ENCODE data around the gene IKBKE.

IKBKE gene

DNA sequence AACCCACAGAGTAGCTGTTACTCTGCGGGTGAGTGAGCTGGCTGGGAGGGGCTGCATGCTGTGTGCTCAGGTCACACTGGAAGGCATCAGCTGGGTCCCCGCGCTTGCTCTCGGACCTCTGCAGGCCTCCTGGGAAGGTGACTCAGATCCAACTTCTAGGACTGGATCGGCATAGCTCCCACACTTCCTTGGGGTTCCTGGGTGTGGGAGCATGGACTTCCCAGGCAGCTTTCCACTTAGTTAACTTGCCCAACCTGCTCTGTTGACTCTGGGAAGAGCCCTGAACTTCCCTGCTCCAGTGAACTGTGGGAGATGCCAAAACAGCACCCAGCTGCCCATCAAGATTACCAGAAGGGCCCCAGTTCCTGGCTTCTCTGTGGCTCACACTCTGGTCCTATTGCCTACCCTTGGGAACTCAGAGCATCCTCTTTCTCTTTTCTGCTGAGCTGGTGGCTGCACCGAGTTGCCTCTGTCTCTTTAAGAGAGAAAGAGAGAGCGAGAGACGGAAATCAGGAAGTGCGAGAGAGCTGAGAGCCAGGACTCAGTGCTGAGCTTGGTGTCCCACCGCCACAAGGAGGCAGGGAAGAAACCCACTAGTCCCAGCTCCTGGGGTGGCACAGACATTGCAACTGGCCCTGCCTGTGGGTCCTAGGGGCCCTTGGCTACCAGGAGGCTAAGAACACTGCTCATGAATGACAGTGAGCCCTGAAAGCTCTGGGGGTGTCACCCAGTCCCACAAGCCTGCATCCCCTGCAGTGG is at the start of gene IKBKE:
TSS of gene IKBKE (plus strand) at position 544 of the 759 bp plus-strand sequence. CDS start 2,752 bp downstream, outside the sequence.
- DNase-seq = no peak

- DNase-seq = no peak
Measured at GRCh38 chr1:206421616-206422340, 48.5 kb upstream of the IKBKE start.

DNA sequence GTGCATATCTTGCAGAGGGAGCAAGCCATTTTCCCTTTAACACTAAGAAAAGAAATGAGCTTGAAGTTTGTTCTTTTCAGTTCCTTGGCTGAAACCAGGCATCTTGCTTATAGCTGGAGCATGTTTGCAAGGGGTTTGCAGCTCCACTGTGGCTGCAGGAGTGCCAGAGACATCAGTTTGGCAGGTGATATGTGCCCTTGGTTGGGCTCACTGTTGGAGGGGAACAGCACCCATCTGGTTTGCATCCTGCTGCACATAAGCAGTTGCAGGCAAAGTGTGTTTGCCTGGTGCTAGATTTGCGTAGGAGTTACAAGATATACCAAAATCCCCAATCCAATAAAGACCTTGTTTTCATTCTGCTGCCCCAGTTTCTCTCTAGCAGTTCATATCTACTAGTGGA is 47.8 kb upstream of the IKBKE start:
- no peak for DNase-seq

GRCh38 chr1:206427291-206427690 is 43.0 kb upstream of the IKBKE start:
- DNase-seq = no peak

DNA sequence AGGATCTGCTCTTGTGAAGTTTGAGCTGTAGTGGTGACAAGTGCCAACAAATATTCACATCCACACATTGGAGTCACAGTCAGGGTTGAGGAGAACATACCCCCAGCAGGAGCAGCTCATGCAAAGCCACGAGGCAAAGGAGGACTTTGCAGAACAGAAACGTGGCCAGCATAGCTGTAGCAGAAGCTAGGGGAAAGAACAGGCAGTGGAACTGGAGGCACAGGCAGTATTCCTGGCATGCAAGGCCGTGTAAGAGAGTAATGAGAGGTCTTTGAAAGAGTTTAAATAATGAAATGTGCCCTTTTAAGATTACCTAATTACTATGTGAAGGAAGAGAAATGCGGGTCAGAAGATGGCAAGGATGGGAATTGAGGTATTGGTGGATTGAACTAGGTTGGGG is 40.9 kb upstream of the IKBKE start:
- no peak for DNase-seq

DNA sequence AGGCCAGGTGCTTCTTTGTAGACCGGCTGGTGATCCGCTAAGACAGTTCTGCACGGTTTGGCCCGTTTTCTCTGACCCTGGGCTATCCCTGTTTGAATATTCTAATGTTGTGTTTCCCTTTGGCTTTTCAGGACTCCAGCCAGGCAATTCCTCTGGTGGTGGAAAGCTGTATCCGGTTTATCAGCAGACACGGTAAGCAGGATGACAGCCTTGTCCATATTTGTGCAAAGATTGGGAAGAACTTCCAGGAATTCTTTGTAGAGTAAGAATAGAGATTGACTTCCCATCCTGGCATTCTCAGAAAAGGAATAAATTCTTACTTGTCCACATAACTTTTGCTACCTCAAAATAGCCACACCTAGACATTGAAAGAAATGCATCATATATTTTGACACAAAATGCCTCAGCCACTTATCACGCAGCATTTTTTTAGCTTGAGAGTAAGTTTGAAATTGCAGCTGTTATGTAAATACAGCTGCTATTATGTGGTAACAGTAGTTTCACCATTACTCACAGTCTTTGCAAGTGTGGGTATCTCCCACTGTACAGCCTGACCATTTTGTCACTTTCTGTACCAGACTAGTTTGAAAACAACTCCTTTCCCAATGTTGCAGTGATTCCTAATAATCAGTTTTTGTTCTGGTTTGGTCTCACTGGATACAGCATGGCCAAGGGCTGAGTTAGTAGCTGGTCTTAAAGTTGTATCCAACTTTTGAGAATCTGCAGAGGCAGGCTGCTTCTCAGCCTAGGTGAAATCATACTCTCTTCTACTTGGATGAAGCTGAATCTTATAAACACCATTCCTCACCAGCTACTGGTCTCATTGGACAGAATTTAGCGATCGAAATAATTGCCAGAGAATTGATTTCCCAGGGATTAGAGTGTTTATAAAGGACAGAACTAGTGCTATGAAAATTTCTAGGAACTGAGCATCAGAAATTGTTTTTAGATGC is 40.0 kb upstream of the IKBKE start:
- no peak for DNase-seq

GRCh38 chr1:206435445-206435844 is 34.8 kb upstream of the IKBKE start:
- no peak for DNase-seq

GRCh38 chr1:206438554-206438953 is 31.7 kb upstream of the IKBKE start:
- DNase-seq = no peak

DNA sequence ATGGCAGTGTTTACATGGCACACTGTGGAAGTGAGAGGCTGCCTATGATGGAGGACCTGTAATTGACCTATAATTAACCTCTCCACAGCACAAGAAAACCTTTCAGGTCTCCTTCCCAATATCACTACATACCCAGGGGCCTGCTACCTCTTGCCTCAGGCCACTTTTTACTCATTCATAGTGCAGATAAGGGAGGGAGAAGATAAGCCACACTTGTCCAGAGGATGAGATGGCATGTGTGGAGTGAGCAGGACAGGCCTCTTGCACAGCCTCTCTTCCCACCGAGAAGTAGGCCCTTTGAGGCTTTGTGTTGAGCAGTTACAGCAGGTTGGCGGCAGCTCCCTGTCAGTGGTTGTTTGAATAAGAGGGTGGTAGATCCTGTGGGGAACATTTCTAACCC is 31.1 kb upstream of the IKBKE start:
- no peak for DNase-seq

GRCh38 chr1:206441336-206441967 is 28.8 kb upstream of the IKBKE start:
- DNase-seq = no peak

DNA sequence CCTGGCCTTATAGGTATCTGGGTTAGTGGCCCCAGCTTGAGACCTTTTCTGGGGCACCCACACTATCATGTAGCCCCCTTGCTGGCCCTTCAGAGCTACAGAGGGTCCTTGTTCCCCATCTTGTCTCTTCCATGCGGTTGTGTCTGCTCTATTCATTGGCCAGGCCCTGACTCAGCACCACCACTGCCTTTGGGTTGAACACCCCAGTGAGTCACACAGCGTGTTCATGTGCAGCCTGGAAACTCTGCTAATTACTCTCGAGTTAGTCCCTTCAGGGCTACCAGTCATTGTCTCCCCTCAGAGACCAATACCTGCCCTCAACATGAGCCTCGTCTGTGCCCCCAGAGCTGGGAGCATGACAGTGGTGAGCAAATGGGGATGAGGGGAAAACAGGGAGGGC is 28.2 kb upstream of the IKBKE start:
- no peak for DNase-seq

GRCh38 chr1:206445116-206445515 is 25.2 kb upstream of the IKBKE start:
- DNase-seq = no peak

DNA sequence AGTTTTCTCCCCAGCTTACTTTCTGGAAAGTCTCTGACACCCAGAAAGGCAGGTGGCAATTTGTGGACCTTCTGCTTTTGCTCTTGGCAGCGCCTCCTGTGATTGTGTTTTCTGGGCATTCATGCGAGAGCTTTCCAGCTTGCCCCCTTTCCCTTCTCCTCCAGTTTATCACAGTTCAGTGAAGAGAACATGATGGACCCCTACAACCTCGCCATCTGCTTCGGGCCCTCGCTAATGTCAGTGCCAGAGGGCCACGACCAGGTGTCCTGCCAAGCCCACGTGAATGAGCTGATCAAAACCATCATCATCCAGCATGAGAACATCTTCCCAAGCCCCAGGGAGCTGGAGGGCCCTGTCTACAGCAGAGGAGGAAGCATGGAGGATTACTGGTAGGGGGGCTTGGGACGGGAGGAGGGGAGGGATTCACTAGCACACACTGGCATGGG is 24.3 kb upstream of the IKBKE start:
- no peak for DNase-seq

GRCh38 chr1:206446688-206447421 is 23.4 kb upstream of the IKBKE start:
- no peak for DNase-seq

GRCh38 chr1:206447422-206447765 is 22.9 kb upstream of the IKBKE start:
- no peak for DNase-seq

DNA sequence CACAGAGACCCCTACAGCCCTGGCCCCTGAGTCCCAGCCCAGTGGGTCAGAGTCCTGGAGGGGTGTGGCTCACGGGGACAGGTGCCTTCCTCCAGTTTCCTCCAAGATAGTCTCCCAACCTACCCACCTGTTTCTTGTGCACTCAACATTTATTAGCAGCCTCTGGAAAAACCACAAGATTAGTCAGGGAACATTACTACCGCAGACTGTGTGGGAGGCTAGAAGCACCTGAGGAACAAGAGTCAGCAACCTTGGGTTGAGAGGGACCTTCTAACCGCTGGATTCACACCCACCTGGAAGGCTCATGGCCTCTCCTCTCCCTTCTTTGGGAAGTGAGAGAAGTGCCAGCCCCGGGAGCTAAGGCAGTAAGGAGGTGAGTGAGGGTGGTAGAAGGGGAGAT is 22.5 kb upstream of the IKBKE start:
- no peak for DNase-seq

GRCh38 chr1:206448471-206448870 is 21.8 kb upstream of the IKBKE start:
- DNase-seq = no peak

GRCh38 chr1:206449565-206449964 is 20.7 kb upstream of the IKBKE start:
- no peak for DNase-seq

GRCh38 chr1:206450281-206450680 is 20.0 kb upstream of the IKBKE start:
- no peak for DNase-seq

DNA sequence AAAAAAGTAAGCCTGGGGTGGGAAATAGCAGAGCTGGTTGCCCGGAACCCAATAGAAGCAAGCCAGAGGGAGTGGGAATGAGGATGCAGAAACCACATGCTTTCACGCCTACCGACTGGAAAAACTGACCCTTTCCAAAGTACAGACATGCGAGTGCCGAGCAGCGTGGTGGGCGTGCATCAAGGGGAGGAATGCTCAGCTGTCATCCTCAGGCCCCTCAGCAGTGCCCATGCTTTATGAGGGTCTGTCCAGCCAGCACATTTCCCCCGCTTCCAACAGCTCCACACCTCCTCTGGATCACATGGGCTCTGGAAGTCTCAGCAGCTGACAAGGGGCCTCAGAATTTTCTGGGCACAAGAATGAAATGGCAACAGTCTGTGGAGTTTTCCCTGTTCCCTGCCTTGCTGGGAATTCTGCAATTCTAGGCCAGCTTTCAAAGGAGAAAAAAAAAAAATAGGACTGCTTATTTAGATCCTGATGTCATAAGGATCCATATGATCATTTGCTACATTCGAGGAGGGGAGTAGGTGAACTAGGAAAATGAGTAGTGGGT is 19.1 kb upstream of the IKBKE start:
- DNase-seq = no peak

- DNase-seq = no peak
Measured at GRCh38 chr1:206453111-206453510, 17.2 kb upstream of the IKBKE start.

DNA sequence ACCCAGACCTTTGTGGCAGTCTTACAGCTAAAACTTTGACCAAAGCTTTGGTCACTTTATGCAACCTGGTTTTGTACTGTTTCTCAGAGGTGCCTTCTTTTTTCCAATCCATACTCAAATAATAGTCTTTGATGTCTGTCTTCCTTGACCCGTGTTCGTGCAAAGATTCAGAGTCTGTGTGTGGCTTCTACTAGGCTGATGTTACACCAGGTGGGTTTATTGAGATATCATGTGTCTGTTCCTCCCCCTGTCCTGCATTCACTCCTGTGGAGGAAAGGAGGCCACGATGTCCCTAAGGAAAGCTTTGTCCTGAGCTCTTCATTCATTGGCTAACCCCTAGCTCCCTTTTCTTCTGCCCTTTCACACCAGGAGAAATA is 15.0 kb upstream of the IKBKE start:
- DNase-seq = no peak

All from NCI-H748 treated with DMSO at 0.1 percent for 48 hours (cell line).